Peyer's patch (tissue), 4 donors: Measurements from ENCODE around the gene GAST.

ENCODE experiments used
- CTCF ChIP-seq, 6 experiments: fragments of 450-650 bp in 4 of 6; fragments of 200-600 bp in 2 of 6; sonication (generic) in 1 of 6; IDR thresholded peaks; one replicate each; pipeline ENCODE4 v1.5.1; 2017 to 2019; ENCODE audit warnings: antibody characterized with exemption in 6 of 6, mild to moderate bottlenecking in 3 of 6, moderate library complexity in 1 of 6
- POLR2A ChIP-seq, 2 donors: fragments of 450-650 bp; IDR thresholded peaks; one replicate each; pipeline ENCODE4 v1.5.1; 2017; ENCODE audit warnings: antibody characterized with exemption in 2 of 2, mild to moderate bottlenecking in 2 of 2, moderate library complexity in 2 of 2

DNA sequence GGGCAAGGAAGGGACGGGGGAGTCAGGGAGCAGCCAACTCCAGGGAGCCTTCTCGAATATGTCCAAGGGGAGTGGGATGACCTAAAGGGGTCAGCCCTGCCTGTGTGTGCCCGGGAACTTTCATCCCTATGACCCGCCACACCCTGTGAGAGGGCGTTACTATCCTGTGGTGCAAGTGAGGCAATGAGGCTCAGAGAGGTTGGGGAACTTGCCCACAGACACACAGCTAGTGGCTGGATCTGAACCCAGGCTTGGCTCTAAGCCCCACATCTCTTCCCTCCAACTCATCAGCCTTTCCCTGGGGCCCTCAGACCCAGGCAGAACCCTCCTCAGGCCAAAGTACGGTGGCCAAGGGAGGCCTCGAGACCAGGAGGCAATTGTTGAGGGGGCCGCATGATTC lies 51.2 kb downstream of the GAST start:
- TF ChIP-seq POLR2A (IDR thresholded peaks at IDR 0.05) (no peak), CTCF (IDR thresholded peaks at IDR 0.05) (no peak)
